NT2/D1 (cell line): Measurements from ENCODE around the gene BRINP3.

ENCODE experiments used
- DNase-seq: peaks from one replicate; pipeline ENCODE4 v3.0.0-alpha.2; 2011; ENCODE audit warnings: low read depth, low spot score
- H3K27me3 ChIP-seq: 2 replicates; pipeline ENCODE4 v1.6.0; 2011; ENCODE audit warnings: mild to moderate bottlenecking; ENCODE audit not compliant: insufficient read length, insufficient read depth
- H3K36me3 ChIP-seq: 2 replicates; pipeline ENCODE4 v1.6.1; 2011; ENCODE audit warnings: mild to moderate bottlenecking, low read length, mixed read lengths; ENCODE audit not compliant: insufficient read depth, insufficient read length
- H3K4me1 ChIP-seq: 2 replicates; pipeline ENCODE4 v1.5.1; 2011; ENCODE audit not compliant: insufficient read depth, insufficient read length
- H3K4me3 ChIP-seq: 2 replicates; pipeline ENCODE4 v1.5.1; 2011; ENCODE audit warnings: low read depth; ENCODE audit not compliant: insufficient read length
- H3K9ac ChIP-seq: 2 replicates; pipeline ENCODE4 v1.6.0; 2011; ENCODE audit warnings: low read depth; ENCODE audit not compliant: insufficient read length
- H3K9me3 ChIP-seq: 2 replicates; pipeline ENCODE4 v1.5.1; 2011; ENCODE audit warnings: mild to moderate bottlenecking, low read length; ENCODE audit not compliant: insufficient read depth
- SUZ12 ChIP-seq: IDR thresholded peaks from 2 replicates; pipeline ENCODE4 v1.6.1; 2011; ENCODE audit not compliant: insufficient read length, insufficient read depth; ENCODE audit errors: extremely low read depth
- YY1 ChIP-seq: IDR thresholded peaks from 2 replicates; pipeline ENCODE4 v1.6.1; 2011; ENCODE audit not compliant: insufficient read length, insufficient read depth
- ZNF274 ChIP-seq: IDR thresholded peaks from 2 replicates; pipeline ENCODE4 v1.6.1; 2011; ENCODE audit warnings: mild to moderate bottlenecking, low read depth, low read length

Gene BRINP3

GRCh38 chr1:190119683-190120082 is 358.0 kb downstream of the BRINP3 start:
- Histone ChIP-seq H3K9ac (no peak overlapping the region), H3K9me3 (no peaks in the 10 kb centered on the region), H3K4me3 (no peak overlapping the region), H3K36me3 (no peaks in the 10 kb centered on the region), H3K27me3 (no peaks in the 10 kb centered on the region), H3K4me1 (no peaks in the 10 kb centered on the region)
- TF ChIP-seq SUZ12 (no peak), ZNF274 (no peak), YY1 (no peak)
- no peak for DNase-seq

DNA sequence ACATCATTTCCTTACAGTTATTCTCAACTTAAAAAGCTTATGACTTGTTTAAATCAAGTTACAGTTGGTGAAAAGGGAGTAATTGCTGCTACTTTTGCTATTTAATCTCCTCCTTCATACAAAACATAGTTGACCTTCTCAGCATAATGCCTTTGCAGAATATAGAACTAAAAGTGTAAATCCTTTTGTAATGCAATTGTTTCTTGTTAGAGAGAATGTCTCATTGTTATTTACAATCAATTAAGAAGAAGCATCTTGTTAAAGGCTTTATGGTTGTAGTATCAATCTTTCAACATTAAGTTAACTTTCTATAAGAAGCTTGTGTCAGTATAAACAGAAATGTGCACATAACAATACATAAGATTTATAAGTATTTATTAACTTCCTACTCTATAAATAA is 360.7 kb downstream of the BRINP3 start:
- H3K4me3 ChIP-seq: no peak overlapping the region
- no peaks in the 10 kb centered on the region for H3K36me3 ChIP-seq
- DNase-seq: no peak
- H3K9me3 ChIP-seq: no peaks in the 10 kb centered on the region
- no peaks in the 10 kb centered on the region for H3K27me3 ChIP-seq
- TF ChIP-seq YY1: no peak
- TF ChIP-seq SUZ12: no peak
- H3K4me1 ChIP-seq: no peaks in the 10 kb centered on the region
- H3K9ac ChIP-seq: no peak overlapping the region

DNA sequence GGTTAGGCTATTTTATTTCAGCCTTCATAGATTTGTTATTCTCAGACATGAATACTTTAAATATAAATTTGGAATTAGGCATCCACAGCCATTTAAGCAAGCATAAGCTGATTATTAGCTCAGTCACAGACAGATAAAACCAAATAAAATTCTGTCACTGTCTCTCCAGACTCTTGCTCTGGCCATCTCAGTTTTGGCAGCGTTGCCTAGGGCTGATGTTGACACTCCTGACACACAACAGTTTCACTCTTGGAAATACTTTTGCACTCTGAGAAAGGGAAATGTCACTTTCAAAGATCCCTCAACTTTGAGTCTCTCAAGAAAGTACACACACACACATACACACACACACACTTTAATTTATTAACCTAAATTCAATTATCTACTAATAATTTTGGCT is 372.7 kb downstream of the BRINP3 start:
- DNase-seq: no peak
- no peaks in the 10 kb centered on the region for H3K36me3 ChIP-seq
- H3K9ac ChIP-seq: no peak overlapping the region
- H3K27me3 ChIP-seq: no peaks in the 10 kb centered on the region
- TF ChIP-seq YY1 (no peak), SUZ12 (no peak), ZNF274 (no peak)
- no peaks in the 10 kb centered on the region for H3K4me1 ChIP-seq
- no peaks in the 10 kb centered on the region for H3K9me3 ChIP-seq
- H3K4me3 ChIP-seq: no peak overlapping the region

DNA sequence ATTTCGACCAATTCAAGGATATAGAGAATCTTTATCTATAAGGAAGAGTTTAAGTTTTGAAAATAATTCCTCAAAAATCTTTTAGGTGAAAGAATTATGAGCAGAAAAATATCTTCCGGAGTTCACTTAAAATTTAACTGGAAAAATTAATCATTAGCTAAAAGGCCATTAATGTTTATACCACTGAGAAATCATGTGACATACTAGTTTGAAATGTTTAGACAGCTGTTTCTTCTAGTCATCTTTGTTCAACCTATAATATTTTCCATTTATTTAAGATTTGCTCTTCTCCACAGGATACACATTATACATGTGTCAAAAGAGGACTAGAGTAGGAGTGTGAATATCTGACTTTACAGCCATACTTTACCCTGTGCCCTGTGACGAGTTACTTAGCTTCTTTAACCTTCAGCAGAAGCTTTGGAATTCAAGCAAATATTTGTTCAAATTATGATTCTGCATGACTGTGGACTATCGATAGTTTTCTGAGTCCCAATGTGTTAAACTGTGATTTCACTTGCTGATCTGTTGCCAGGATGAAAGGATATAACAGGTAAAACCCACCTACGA is 374.8 kb downstream of the BRINP3 start:
- Histone ChIP-seq H3K9me3 (no peaks in the 10 kb centered on the region), H3K4me3 (no peak overlapping the region)
- TF ChIP-seq YY1 (no peak), SUZ12 (no peak), ZNF274 (no peak)

GRCh38 chr1:190101756-190102155 is 375.9 kb downstream of the BRINP3 start:
- Histone ChIP-seq H3K4me1 (no peaks in the 10 kb centered on the region), H3K9ac (no peak overlapping the region), H3K36me3 (no peaks in the 10 kb centered on the region), H3K9me3 (no peaks in the 10 kb centered on the region), H3K4me3 (no peak overlapping the region), H3K27me3 (no peaks in the 10 kb centered on the region)
- TF ChIP-seq SUZ12: no peak
- TF ChIP-seq ZNF274: no peak
- TF ChIP-seq YY1: no peak
- no peak for DNase-seq

More for the DNA sequence above, 374.8 kb downstream of the BRINP3 start:
- Histone ChIP-seq H3K36me3 (no peaks in the 10 kb centered on the region), H3K9ac (no peak overlapping the region), H3K27me3 (no peaks in the 10 kb centered on the region), H3K4me1 (no peaks in the 10 kb centered on the region)
- no peak for DNase-seq

DNA sequence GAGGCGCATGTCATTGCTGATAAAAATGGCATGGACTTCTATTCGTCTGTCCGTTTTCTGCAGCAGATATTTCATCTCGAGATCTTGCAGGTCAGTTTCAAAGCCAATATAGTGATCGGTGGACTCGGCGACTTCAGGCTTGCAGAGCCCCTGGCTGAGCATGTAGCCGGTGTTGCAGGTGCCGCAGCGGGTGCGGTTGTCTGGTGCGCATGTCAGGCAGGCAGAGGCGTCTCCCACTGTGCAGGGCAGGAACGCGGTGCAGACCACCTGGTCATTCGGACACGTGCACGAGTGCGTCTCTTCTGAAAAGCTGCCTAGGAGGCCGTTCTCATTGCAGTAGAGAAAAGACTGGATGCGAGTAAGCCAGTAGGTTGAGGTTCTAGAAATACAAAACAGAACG is 378.9 kb downstream of the BRINP3 start:
- H3K4me1 ChIP-seq: no peaks in the 10 kb centered on the region
- no peak overlapping the region for H3K9ac ChIP-seq
- no peaks in the 10 kb centered on the region for H3K9me3 ChIP-seq
- no peaks in the 10 kb centered on the region for H3K36me3 ChIP-seq
- no peak for TF ChIP-seq ZNF274
- no peak for TF ChIP-seq SUZ12
- TF ChIP-seq YY1: no peak
- no peak for DNase-seq
- no peak overlapping the region for H3K4me3 ChIP-seq
- H3K27me3 ChIP-seq: no peaks in the 10 kb centered on the region

DNA sequence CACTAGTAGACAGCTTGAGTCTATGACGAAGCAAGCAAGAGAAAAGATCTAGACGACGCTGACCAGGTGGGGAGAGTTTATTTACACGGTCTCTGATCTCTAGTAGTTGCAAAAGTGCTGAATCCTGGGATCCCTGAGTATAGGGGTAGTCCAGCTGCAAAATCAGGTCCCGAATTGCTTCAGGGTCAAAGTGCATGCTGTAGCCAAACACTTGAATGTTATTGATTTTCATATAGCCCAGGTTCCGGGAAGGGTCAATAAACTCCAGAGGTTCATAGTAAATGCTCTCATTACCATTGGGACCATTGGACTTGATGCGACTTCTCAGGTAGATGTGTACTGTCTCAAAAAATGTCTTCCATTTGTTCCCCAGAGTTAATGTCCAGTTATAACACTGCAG is 379.6 kb downstream of the BRINP3 start:
- no peaks in the 10 kb centered on the region for H3K27me3 ChIP-seq
- no peak for TF ChIP-seq YY1
- TF ChIP-seq SUZ12: no peak
- no peak for TF ChIP-seq ZNF274

GRCh38 chr1:190095596-190095995 is 382.1 kb downstream of the BRINP3 start:
- no peaks in the 10 kb centered on the region for H3K27me3 ChIP-seq
- H3K9ac ChIP-seq: no peak overlapping the region
- no peak overlapping the region for H3K4me3 ChIP-seq
- DNase-seq: no peak
- H3K9me3 ChIP-seq: no peaks in the 10 kb centered on the region
- TF ChIP-seq YY1: no peak
- TF ChIP-seq ZNF274: no peak
- TF ChIP-seq SUZ12: no peak
- H3K36me3 ChIP-seq: no peaks in the 10 kb centered on the region
- no peaks in the 10 kb centered on the region for H3K4me1 ChIP-seq

More for the DNA sequence above, 379.6 kb downstream of the BRINP3 start:
- Histone ChIP-seq H3K36me3 (no peaks in the 10 kb centered on the region), H3K4me3 (no peak overlapping the region), H3K4me1 (no peaks in the 10 kb centered on the region), H3K9me3 (no peaks in the 10 kb centered on the region), H3K9ac (no peak overlapping the region)
- no peak for DNase-seq
